ENCODE measurements around the gene PLPPR2.
"Not testable (repeated sequence)": the region's sequence is repeated elsewhere in the genome, so short reads cannot be mapped to it uniquely, and the experiment has no call there.

The PLPPR2 gene

DNA sequence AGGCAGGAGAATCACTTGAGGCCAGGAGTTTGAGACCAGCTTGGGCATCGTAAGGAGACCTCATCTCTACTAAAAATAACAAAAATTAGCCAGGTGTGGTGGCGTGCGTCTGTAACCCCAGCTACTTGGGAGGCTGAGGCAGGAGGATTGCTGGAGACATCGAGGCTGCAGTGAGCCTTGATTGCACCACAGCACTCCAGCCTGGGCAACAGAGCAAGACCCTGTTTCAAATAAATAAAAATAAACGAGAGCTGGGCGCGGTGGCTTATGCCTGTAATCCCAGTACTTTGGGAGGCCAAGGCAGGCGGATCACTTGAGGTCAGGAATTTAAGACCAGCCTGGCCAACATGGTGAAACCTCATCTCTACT, 15.1 kb upstream of the PLPPR2 start:
- not testable (repeated sequence) for DNase-seq

DNA sequence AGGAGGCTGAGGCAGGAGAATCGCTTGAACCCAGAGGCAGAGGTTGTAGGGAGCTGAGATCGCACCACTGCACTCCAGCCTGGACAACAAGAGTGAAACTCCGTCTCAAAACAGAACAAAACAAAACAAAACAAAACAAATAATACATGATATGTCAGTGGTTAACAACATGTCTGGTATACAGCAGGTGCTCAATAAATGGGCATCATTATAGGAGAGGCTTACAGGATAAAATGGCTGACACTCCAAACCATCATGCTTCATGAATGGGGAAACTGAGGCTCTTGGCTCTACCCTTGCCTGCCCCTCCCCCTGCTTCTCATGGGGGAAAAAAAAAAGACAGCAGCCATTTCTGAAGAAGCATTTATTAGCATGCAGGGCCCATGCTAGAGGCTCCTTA, 12.8 kb upstream of the PLPPR2 start:
- DNase-seq = no peak

DNA sequence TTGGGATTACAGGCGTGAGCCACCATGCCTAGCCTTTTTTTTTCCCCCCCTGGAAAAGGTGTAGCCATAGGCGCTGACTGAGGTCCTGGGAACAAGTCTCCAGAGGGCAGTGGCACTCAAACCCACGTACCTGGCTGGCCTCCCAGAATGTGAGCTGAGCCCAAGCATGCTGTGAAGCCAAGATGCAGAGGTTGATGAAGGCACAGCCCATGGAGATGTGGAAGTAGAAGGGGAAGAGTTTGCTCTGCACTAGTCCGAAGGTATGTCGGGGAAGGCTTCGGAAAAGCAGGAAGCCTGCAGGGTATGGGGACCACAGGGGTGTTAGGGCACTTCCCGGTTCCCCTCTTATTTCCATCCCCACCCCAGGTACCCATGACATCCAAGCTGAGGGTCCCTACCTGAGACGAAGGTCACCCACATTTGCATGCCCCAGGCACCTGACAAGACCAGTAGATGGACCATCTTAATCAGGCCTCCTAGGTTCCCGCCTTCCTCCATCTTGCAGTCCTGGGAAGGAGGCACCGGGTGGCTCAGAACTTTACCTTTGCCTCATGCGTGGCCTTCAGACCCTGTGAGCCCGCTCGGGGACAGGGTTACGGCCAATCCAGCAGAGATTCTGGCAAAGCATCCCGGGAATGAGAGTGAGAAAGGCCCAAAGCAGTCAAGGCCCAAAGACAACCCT, 10.0 kb upstream of the PLPPR2 start:
- DNase-seq = no peak

- peak; percentile 99 to 100 for DNase-seq
Observed at GRCh38 chr19:11346104-11346940, 8.9 kb upstream of the PLPPR2 start, which contains the start of the genes CCDC159 and TMEM205. CCDC159 (plus strand) TSS chr19:11346519; CDS start chr19:11346607, 88 bp downstream. TMEM205 (minus strand) TSS chr19:11346268; CDS start chr19:11345619, 649 bp downstream.

GRCh38 chr19:11347546-11348039, 7.6 kb upstream of the PLPPR2 start:
- DNase-seq = no peak

DNA sequence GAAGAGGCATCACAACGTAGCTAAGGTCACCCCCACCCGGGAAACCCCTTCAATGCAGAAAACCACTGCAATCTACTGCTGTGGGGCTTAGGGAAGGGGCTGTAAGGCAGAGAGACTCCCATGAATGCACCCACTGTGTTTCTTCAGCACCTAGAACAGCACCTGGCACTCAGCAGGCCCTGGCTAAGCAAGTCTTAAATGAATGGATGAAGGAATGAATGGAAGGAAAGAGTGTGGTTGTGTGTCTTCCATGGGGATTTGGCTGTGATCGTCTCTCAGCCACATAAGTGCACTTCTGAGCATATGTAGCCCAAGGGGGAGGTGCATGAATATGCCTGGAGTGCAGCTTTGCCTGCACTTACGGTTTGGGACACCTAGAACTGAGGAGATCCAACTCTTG, 6.1 kb upstream of the PLPPR2 start:
- no peak for DNase-seq

DNA sequence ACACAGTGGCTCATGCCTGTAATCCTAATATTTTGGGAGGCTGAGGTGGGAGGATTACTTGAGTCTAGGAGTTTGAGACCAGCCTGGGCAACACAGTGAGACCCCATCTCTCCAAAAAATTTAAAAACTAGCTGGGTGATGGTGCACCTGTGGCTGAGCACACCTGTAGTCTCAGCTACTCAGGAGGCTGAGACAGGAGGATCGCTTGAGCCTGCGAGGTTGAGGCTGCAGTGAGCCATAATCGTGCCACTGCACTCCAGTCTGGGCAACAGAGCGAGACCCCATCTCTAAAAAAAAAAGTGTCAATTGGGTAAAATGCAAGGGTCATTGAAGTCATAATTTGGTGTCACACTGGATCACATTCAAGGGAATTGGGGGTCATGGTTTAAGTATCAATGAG, 1.1 kb upstream of the PLPPR2 start:
- DNase-seq = not testable (repeated sequence)

GRCh38 chr19:11356074-11356397, 804 bp downstream of the PLPPR2 start:
- DNase-seq = no peak

- DNase-seq = no peak
Observed at GRCh38 chr19:11356676-11357550, 1.7 kb downstream of the PLPPR2 start.

DNA sequence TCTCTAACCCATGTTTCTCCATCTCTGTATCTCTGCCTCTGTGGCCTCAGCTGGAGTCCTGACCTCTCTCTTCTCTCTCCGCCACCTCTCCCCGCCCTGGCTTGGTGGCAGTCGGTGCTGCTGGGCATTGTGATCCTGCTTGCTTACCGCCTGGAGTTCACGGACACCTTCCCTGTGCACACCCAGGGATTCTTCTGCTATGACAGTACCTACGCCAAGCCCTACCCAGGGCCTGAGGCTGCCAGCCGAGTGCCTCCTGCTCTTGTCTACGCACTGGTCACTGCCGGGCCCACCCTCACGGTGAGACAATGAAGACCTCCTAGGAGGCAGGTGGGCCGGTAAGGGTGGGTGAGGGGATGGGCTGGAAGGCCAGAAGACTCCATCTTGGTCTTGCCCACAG, 4.2 kb downstream of the PLPPR2 start:
- no peak for DNase-seq

- no peak for DNase-seq
Observed at GRCh38 chr19:11361037-11361770, 6.0 kb downstream of the PLPPR2 start.

DNA sequence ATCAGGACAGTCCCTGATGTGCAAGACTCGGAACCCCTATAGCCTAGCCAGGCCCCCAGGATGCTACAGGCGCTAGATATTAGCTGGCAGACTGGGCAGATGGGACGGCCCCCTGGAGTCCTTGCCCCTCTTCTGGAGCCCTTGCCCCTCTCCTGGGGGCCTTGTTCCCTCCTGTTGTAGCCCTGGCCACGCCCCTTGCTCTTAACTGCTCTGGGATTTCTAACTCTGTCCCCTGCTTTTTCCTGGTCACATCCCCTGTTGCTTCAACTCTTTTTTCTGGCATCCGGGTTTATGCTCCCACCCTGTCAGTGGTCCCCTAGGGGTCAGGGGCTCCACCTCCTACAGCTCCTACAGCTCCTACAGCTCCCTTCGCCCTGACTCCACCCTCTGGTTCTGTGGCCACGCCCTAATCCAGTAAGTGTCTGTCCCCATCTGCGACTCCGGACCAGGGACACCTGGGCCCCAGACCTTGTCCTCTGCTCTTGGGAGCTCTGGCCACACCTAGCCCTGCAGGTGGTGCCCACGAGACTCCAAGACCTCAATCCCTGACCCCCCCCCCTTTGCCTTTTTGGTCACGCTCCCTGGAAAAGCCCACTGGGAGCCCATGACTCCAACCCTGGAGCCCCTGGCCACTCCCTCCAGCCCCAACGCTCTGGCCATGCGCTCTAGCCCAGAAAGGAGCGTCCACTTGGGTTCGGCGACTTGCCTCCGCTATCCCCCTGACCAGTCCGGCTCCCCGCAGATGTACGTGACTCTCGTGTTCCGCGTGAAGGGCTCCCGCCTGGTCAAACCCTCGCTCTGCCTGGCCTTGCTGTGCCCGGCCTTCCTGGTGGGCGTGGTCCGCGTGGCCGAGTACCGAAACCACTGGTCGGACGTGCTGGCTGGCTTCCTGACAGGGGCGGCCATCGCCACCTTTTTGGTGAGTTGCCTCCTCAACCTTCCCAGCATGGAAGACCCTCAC, 6.8 kb downstream of the PLPPR2 start:
- no peak for DNase-seq

GRCh38 chr19:11363881-11364280, 8.6 kb downstream of the PLPPR2 start:
- DNase-seq = no peak

GRCh38 chr19:11364296-11364904, 9.2 kb downstream of the PLPPR2 start:
- DNase-seq = no peak

GRCh38 chr19:11364935-11365334, 9.7 kb downstream of the PLPPR2 start:
- DNase-seq = no peak

GRCh38 chr19:11365557-11366117, 10.4 kb downstream of the PLPPR2 start:
- no peak for DNase-seq

DNA sequence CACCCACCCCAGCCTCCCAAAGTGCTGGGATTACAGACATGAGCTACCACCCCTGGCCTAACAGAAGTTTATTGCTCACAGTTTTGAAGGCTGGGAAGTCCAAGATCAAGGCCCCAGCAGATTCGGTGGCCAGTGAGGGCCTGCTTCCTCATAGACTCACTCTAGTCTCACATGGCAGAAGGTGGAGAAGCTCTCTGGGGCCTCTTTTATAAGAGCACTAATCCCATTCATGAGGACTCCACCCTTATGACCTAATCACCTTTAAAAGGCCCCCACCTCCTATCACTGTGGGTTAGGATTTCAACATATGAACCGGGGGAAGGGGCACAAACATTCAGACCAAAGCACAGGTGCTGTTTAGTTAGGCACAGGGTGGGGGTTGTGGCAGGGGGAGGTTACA, 12.3 kb downstream of the PLPPR2 start:
- no peak for DNase-seq

DNA sequence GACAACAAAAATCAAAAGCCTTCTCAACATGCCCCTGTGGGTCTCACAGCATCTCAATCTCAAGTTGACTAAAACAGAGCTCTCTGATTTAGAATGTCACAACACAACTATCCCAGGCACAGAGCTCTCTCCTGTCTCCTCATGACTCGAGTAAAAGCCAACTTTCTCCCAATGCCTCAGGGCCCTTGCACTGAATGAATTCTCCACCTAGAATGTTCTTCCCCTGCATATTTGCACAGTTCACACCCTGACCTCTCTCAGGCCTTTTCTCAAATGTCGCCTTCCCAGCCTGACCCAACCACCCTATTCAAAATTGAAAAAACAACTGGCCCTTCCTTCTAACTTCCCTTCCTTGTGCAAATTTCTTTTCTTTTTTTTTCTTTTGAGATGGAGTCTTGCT, 15.5 kb downstream of the PLPPR2 start:
- DNase-seq = no peak

DNA sequence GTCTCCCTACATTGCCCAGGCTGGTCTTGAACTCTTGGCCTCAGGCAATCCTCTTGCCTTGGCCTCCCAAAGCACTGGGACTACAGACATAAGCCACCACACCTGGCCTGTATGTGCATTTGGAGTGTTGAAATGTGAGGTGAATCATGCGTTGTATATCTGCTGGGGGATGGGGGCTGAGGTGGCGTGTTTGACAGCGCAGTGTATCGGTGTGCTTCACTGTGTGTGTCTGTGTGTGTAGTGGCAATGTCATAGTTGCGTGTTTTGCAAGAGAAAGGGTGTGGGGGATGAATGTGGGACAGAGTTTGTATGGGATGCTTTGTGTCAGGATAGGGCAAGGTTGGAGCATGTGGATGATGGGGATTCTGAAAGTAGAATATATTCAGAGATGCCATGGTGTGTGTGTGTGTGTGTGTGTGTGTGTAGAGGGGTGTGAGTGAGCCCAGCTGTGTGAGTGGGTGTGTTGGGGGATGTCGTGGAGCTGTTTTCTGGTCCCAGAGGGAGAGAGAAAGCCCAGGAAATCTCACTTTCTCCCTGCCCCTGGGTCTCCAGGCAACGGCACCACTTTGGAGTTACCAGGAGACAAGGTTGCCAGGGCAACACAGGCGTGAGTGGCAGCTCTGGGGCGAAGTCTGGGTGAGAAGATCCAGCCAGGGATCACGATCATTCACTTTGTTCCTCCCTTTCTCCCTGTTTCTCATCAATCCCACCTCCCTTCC, 18.1 kb downstream of the PLPPR2 start:
- peak; percentile 64 to 73 for DNase-seq

Measured in NCI-H446 (cell line).